B cell (primary cell): Measurements from ENCODE around the gene MRTO4.

Experiments used
- EZH2 ChIP-seq: IDR thresholded peaks from 2 replicates; pipeline ENCODE4 v1.6.1; 2012; ENCODE audit warnings: borderline replicate concordance, low read depth, mild to moderate bottlenecking, moderate library complexity, low read length; ENCODE audit not compliant: insufficient read depth, poor library complexity, severe bottlenecking
- TF ChIP-seq, protein P1 (sequence below): fragments of 200-600 bp; IDR thresholded peaks from one replicate; pipeline ENCODE4 v1.8.0; 2022; ENCODE audit warnings: antibody characterized with exemption, mild to moderate bottlenecking

DNA sequence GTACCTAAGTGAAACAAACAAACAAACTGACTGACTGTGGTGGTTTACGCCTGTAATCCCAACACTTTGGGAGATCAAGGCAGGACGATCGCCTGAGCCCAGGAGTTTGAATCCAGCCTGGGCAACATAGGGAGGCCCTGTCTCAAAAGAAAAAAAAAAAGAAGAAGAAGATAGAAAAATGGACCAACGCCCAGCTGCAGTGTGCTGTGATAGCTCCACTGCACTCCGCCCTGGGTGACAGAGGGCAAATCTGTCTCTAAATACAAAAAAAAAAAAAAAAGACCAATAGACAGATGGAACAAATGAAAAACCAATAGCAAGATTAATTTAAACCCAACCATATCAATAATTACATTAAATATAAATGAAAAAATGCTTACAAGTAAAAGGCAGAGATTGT lies 23.0 kb downstream of the MRTO4 start:
- TF ChIP-seq, protein P1, sequence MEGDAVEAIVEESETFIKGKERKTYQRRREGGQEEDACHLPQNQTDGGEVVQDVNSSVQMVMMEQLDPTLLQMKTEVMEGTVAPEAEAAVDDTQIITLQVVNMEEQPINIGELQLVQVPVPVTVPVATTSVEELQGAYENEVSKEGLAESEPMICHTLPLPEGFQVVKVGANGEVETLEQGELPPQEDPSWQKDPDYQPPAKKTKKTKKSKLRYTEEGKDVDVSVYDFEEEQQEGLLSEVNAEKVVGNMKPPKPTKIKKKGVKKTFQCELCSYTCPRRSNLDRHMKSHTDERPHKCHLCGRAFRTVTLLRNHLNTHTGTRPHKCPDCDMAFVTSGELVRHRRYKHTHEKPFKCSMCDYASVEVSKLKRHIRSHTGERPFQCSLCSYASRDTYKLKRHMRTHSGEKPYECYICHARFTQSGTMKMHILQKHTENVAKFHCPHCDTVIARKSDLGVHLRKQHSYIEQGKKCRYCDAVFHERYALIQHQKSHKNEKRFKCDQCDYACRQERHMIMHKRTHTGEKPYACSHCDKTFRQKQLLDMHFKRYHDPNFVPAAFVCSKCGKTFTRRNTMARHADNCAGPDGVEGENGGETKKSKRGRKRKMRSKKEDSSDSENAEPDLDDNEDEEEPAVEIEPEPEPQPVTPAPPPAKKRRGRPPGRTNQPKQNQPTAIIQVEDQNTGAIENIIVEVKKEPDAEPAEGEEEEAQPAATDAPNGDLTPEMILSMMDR, result no peak
- TF ChIP-seq EZH2, result no peak
